HCT116 (cell line): ENCODE measurements around the gene PHF21B. TPM values are rescaled to one million over a fixed set of nuclear protein-coding genes. Genes with fewer than 3 reads are reported as not detected.

Experiments used
- ATAC-seq: fragments of 200-7000 bp; cut with Tn5 transposase; 2 replicates; pipeline ENCODE4 v1.9.1; 2020; ENCODE audit warnings: mild to moderate bottlenecking, moderate library complexity
- BruUV-seq: library from RNA; stranded (reverse); fragments of 400-500 nt; replicated peaks from 2 replicates; lab custom pipeline; 2021; lab: Mats Ljungman, UMichigan
- CTCF ChIA-PET: fragments of 300-600 bp; sonication (Branson Sonifier 250); formaldehyde crosslinking; loops from one replicate; lab custom pipeline; 2021; ENCODE audit warnings: antibody characterized with exemption; lab: Charles Lee
- POLR2A ChIA-PET: fragments of 300-600, 350-600 bp; sonication (Branson Sonifier 250); formaldehyde crosslinking; loops from one replicate; lab custom pipeline; 2021; ENCODE audit warnings: antibody characterized with exemption; lab: Charles Lee
- RAD21 ChIA-PET, 2 experiments: fragments of 300-600 bp; sonication (Branson Sonifier 250); formaldehyde crosslinking; loops; one replicate each; lab custom pipeline; 2023; ENCODE audit warnings: low total read pairs in 2 of 2; ENCODE audit not compliant: uncharacterized antibody in 2 of 2, unreplicated experiment in 2 of 2, low non-redundant PET in 1 of 2; lab: Charles Lee
- DNase-seq: peaks from one replicate; pipeline ENCODE4 v3.0.0-alpha.2; 2010; ENCODE audit warnings: low read depth, low spot score
- H2AFZ ChIP-seq: fragments of 200-600 bp; shearing (Covaris generic), sonication (generic); 2 replicates; pipeline ENCODE4 v1.6.1; 2017; ENCODE audit warnings: low read depth, mixed run types, mixed read lengths, antibody characterized with exemption, low read length; ENCODE audit not compliant: poor library complexity, severe bottlenecking
- H3K27ac ChIP-seq: 2 replicates; pipeline ENCODE4 v1.5.1; 2012; ENCODE audit warnings: low read depth, low read length
- H3K27me3 ChIP-seq: fragments of 200-600 bp; sonication (generic); 2 replicates; pipeline ENCODE4 v1.6.1; 2016; ENCODE audit warnings: mixed run types, low read length, mixed read lengths; ENCODE audit not compliant: insufficient read depth
- H3K36me3 ChIP-seq, 2 experiments: fragments of 200-500 bp in 1 of 2; fragments of 200-600 bp in 1 of 2; sonication (Bioruptor generic) in 1 of 2; sonication (generic) in 1 of 2; 2 replicates each; pipeline versions ENCODE4 v1.5.1 to v1.6.1; 2014 to 2016; ENCODE audit warnings: low read length in 2 of 2, inconsistent platforms in 1 of 2, mixed read lengths in 1 of 2, mixed run types in 1 of 2; ENCODE audit not compliant: insufficient read depth in 2 of 2, control insufficient read depth in 1 of 2
- H3K4me1 ChIP-seq, 2 experiments: fragments of 200-600 bp in 1 of 2; sonication (generic) in 1 of 2; 2 replicates each; pipeline versions ENCODE4 v1.5.1 to v1.6.1; 2012 to 2017; ENCODE audit warnings: low read length in 2 of 2, inconsistent platforms in 1 of 2, mild to moderate bottlenecking in 1 of 2, mixed read lengths in 1 of 2, mixed run types in 1 of 2, moderate library complexity in 1 of 2; ENCODE audit not compliant: insufficient read depth in 2 of 2, control insufficient read depth in 1 of 2
- H3K4me2 ChIP-seq: fragments of 200-600 bp; sonication (generic); 2 replicates; pipeline ENCODE4 v1.6.1; 2017; ENCODE audit warnings: mixed run types, low read length, mixed read lengths
- H3K4me3 ChIP-seq, 2 experiments: fragments of 200-600 bp in 1 of 2; sonication (generic) in 1 of 2; replicated peaks in 1 of 2; 2 replicates each; pipeline ENCODE4 v1.5.1; 2011 to 2016; ENCODE audit warnings: low read length in 2 of 2, control low read depth in 1 of 2, low read depth in 1 of 2, mild to moderate bottlenecking in 1 of 2, mixed read lengths in 1 of 2, mixed run types in 1 of 2
- H3K79me2 ChIP-seq: fragments of 200-600 bp; sonication (generic); 2 replicates; pipeline ENCODE4 v1.6.1; 2017; ENCODE audit warnings: mild to moderate bottlenecking, mixed run types, low read length, moderate library complexity, mixed read lengths; ENCODE audit not compliant: insufficient read depth
- H3K9ac ChIP-seq: fragments of 200-600 bp; sonication (generic); 2 replicates; pipeline ENCODE4 v1.6.1; 2016; ENCODE audit warnings: low read length, mixed read lengths
- H3K9me2 ChIP-seq: fragments of 200-600 bp; sonication (generic), shearing (Covaris generic); 2 replicates; pipeline ENCODE4 v1.6.1; 2017; ENCODE audit warnings: mixed run types, mild to moderate bottlenecking, moderate library complexity; ENCODE audit not compliant: insufficient read depth
- H3K9me3 ChIP-seq, 2 experiments: fragments of 200-500 bp in 1 of 2; fragments of 200-600 bp in 1 of 2; sonication (Bioruptor generic) in 1 of 2; sonication (generic) in 1 of 2; 2 replicates each; pipeline ENCODE4 v1.6.1; 2014 to 2017; ENCODE audit warnings: low read length in 2 of 2, mixed read lengths in 2 of 2, inconsistent platforms in 1 of 2, low read depth in 1 of 2, mild to moderate bottlenecking in 1 of 2, mixed run types in 1 of 2, moderate library complexity in 1 of 2; ENCODE audit not compliant: control insufficient read depth in 1 of 2, insufficient read depth in 1 of 2
- H4K20me1 ChIP-seq: fragments of 200-600 bp; sonication (generic), shearing (Covaris generic); 2 replicates; pipeline ENCODE4 v1.6.1; 2017; ENCODE audit warnings: mixed run types, mild to moderate bottlenecking, moderate library complexity; ENCODE audit not compliant: insufficient read depth
- ATF3 ChIP-seq: IDR thresholded peaks from 2 replicates; pipeline ENCODE4 v1.6.1; 2012
- EGR1 ChIP-seq: IDR thresholded peaks from 2 replicates; pipeline ENCODE4 v1.6.1; 2012; ENCODE audit warnings: low read depth
- ELF1 ChIP-seq: IDR thresholded peaks from 2 replicates; pipeline ENCODE4 v1.6.1; 2012; ENCODE audit warnings: low read depth, borderline replicate concordance
- EZH2 ChIP-seq: fragments of 200-600 bp; sonication (generic); IDR thresholded peaks from 2 replicates; pipeline ENCODE4 v1.6.1; 2017; ENCODE audit warnings: antibody characterized with exemption, mixed run types
- EZH2phosphoT487 ChIP-seq: fragments of 200-600 bp; IDR thresholded peaks from 2 replicates; pipeline ENCODE4 v1.6.1; 2018; ENCODE audit warnings: antibody characterized with exemption, borderline replicate concordance
- FOSL1 ChIP-seq: IDR thresholded peaks from 2 replicates; pipeline ENCODE4 v1.6.1; 2012; ENCODE audit warnings: low read depth
- JUND ChIP-seq: IDR thresholded peaks from 2 replicates; pipeline ENCODE4 v1.6.1; 2012
- POLR2A ChIP-seq: IDR thresholded peaks from 2 replicates; pipeline ENCODE4 v1.7.0; 2011; ENCODE audit warnings: borderline replicate concordance; ENCODE audit not compliant: insufficient read depth, insufficient read length; ENCODE audit errors: extremely low read depth
- POLR2AphosphoS5 ChIP-seq: IDR thresholded peaks from 2 replicates; pipeline ENCODE4 v1.6.1; 2011; ENCODE audit warnings: mild to moderate bottlenecking, low read depth, low read length, moderate library complexity
- SIN3A ChIP-seq: IDR thresholded peaks from 2 replicates; pipeline ENCODE4 v1.6.1; 2012; ENCODE audit warnings: low read depth
- TCF7L2 ChIP-seq: IDR thresholded peaks from 2 replicates; pipeline ENCODE4 v1.7.0; 2011; ENCODE audit warnings: borderline replicate concordance, inconsistent platforms; ENCODE audit not compliant: insufficient read depth, insufficient read length; ENCODE audit errors: extremely low read depth
- ZBTB33 ChIP-seq: IDR thresholded peaks from 2 replicates; pipeline ENCODE4 v1.6.1; 2011; ENCODE audit warnings: mild to moderate bottlenecking, low read length, moderate library complexity; ENCODE audit not compliant: insufficient replicate concordance; ENCODE audit errors: extremely low read depth
- ZNF274 ChIP-seq: fragments of 200-500 bp; sonication (Bioruptor generic); IDR thresholded peaks from 2 replicates; pipeline ENCODE4 v1.6.1; 2014; ENCODE audit warnings: mild to moderate bottlenecking, low read depth, low read length, inconsistent platforms
- intact Hi-C: fragments of 100-400 bp; cut with micrococcal nuclease; formaldehyde crosslinking; loops from 2 replicates; pipeline ENCODE4 v1.10.0; 2022
- total RNA-seq: library from RNA; stranded (reverse); gene quantifications from one replicate; pipeline ENCODE4 v1.2.1, GENCODE V29; 2021; ENCODE audit not compliant: unreplicated experiment
- TF ChIP-seq, protein P1 (sequence below): IDR thresholded peaks from 2 replicates; pipeline ENCODE4 v1.6.1; 2012; ENCODE audit warnings: low read depth

Gene PHF21B
- total RNA-seq, 1 experiment from 2014 or later = not detected

DNA sequence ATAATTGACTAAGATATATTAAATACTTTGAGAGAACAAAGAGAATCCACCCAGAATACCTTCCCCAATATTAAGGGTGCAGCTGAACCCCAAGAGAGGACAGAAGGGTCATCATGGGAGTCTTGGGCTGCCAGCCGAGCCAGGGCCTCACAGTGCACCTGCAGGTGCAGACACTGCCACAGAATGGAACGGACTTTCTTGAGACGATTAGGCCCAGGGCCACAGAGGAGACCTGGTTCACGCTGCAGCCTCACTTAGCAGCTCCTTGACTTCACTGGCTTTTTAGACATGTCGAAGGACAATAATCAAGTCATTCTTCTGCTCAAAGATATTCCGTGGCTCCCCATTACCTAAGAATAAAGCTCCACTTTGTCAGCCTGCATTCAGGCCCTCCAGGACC lies 100.6 kb downstream of the PHF21B start:
- no peak for ATAC-seq
- Histone ChIP-seq H3K9me3 (no peaks in the 10 kb centered on the region), H3K27ac (no peak overlapping the region), H3K27me3 (0 out of 2 replicates have a peak, but pooled peaks cover 5% of the 10 kb centered on the region), H4K20me1 (no peaks in the 10 kb centered on the region), H2AFZ (no peak overlapping the region), H3K4me2 (no peak overlapping the region), H3K9me2 (no peaks in the 10 kb centered on the region), H3K79me2 (no peaks in the 10 kb centered on the region), H3K4me3 (no peak overlapping the region), H3K9ac (no peak overlapping the region), H3K4me1 (no peaks in the 10 kb centered on the region), H3K36me3 (no peaks in the 10 kb centered on the region)
- no peak for TF ChIP-seq ZBTB33
- TF ChIP-seq EZH2phosphoT487 = no peak
- no peak for TF ChIP-seq POLR2A
- no peak for TF ChIP-seq JUND
- ChIA-PET CTCF (no interaction called here), POLR2A (no interaction called here), RAD21 (no interaction called here)
- no peak for DNase-seq
- intact Hi-C loops = no loop called here
- no TSS peak for BruUV-seq

- Histone ChIP-seq H3K9ac (no peak overlapping the region), H3K36me3 (no peaks in the 10 kb centered on the region), H3K79me2 (no peaks in the 10 kb centered on the region), H3K9me2 (no peaks in the 10 kb centered on the region), H3K4me2 (no peak overlapping the region), H2AFZ (no peak overlapping the region), H4K20me1 (no peaks in the 10 kb centered on the region), H3K9me3 (no peaks in the 10 kb centered on the region), H3K4me3 (no peak overlapping the region), H3K4me1 (no peaks in the 10 kb centered on the region), H3K27ac (no peak overlapping the region), H3K27me3 (0 out of 2 replicates have a peak, but pooled peaks cover 5% of the 10 kb centered on the region)
- RAD21 ChIA-PET = no interaction called here
- intact Hi-C loops = no loop called here
- BruUV-seq = no TSS peak
- POLR2A ChIA-PET = no interaction called here
- CTCF ChIA-PET = no interaction called here
- ATAC-seq (no peak), DNase-seq (no peak)
- TF ChIP-seq ATF3 (no peak), ELF1 (no peak), EGR1 (no peak), TCF7L2 (no peak), JUND (no peak), FOSL1 (no peak), EZH2phosphoT487 (no peak), ZNF274 (no peak), POLR2AphosphoS5 (no peak), EZH2 (no peak), SIN3A (no peak)
- TF ChIP-seq, protein P1, sequence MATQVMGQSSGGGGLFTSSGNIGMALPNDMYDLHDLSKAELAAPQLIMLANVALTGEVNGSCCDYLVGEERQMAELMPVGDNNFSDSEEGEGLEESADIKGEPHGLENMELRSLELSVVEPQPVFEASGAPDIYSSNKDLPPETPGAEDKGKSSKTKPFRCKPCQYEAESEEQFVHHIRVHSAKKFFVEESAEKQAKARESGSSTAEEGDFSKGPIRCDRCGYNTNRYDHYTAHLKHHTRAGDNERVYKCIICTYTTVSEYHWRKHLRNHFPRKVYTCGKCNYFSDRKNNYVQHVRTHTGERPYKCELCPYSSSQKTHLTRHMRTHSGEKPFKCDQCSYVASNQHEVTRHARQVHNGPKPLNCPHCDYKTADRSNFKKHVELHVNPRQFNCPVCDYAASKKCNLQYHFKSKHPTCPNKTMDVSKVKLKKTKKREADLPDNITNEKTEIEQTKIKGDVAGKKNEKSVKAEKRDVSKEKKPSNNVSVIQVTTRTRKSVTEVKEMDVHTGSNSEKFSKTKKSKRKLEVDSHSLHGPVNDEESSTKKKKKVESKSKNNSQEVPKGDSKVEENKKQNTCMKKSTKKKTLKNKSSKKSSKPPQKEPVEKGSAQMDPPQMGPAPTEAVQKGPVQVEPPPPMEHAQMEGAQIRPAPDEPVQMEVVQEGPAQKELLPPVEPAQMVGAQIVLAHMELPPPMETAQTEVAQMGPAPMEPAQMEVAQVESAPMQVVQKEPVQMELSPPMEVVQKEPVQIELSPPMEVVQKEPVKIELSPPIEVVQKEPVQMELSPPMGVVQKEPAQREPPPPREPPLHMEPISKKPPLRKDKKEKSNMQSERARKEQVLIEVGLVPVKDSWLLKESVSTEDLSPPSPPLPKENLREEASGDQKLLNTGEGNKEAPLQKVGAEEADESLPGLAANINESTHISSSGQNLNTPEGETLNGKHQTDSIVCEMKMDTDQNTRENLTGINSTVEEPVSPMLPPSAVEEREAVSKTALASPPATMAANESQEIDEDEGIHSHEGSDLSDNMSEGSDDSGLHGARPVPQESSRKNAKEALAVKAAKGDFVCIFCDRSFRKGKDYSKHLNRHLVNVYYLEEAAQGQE = no peak
Measured at GRCh38 chr22:44907765-44908737, 101.8 kb downstream of the PHF21B start.
